ENCODE data around the gene CYB561D1. TPM values are rescaled to one million over a fixed set of nuclear protein-coding genes. Genes with fewer than 3 reads are reported as not detected.

Gene CYB561D1
- total RNA-seq, 2 donors from 2014 or later, result 4.8 to 6.5 TPM

- no peak overlapping the region for H3K4me3 Mint-ChIP-seq
- H3K36me3 Mint-ChIP-seq (ENCODE audit: low read depth), result no peaks in the 10 kb centered on the region
- peak; percentile 55 for DNase-seq
- no peaks in the 10 kb centered on the region for H3K9me3 Mint-ChIP-seq
- no peaks in the 10 kb centered on the region for H3K36me3 ChIP-seq (ENCODE audit: control insufficient read depth, insufficient read depth, low read length)
- no peak for TF ChIP-seq CTCF (conservative IDR thresholded peaks at IDR 0.05)
- H3K27me3 ChIP-seq (ENCODE audit: control insufficient read depth, insufficient read depth, low read length, poor library complexity, severe bottlenecking), result peaks cover 11% of the 10 kb centered on the region
- no peaks in the 10 kb centered on the region for H3K9me3 ChIP-seq (ENCODE audit: control insufficient read depth, low read length)
- H3K9ac ChIP-seq (ENCODE audit: extremely low read depth, low read length, poor library complexity, severe bottlenecking), result no peak overlapping the region
- no peak overlapping the region for H3K4me3 ChIP-seq (ENCODE audit: low read length)
- H3K27ac ChIP-seq (ENCODE audit: low read depth, low read length), result no peak overlapping the region
- no peak overlapping the region for H3K27ac Mint-ChIP-seq
- WGBS, 2 experiments (ENCODE audit: insufficient coverage in 1 of 2, insufficient read length in 1 of 2), result 89 to 97% methylated on average over 5 to 9 of the region's 9 CpGs
- H3K4me1 Mint-ChIP-seq, result peaks cover 4% of the 10 kb centered on the region
- peaks cover under 1% of the 10 kb centered on the region for H3K4me1 ChIP-seq (ENCODE audit: control insufficient read depth, insufficient read depth, low read length)
- H3K27me3 Mint-ChIP-seq (ENCODE audit: insufficient read depth), result peaks cover 3% of the 10 kb centered on the region
Observed at GRCh38 chr1:109537450-109538178, 43.7 kb downstream of the CYB561D1 start.

DNA sequence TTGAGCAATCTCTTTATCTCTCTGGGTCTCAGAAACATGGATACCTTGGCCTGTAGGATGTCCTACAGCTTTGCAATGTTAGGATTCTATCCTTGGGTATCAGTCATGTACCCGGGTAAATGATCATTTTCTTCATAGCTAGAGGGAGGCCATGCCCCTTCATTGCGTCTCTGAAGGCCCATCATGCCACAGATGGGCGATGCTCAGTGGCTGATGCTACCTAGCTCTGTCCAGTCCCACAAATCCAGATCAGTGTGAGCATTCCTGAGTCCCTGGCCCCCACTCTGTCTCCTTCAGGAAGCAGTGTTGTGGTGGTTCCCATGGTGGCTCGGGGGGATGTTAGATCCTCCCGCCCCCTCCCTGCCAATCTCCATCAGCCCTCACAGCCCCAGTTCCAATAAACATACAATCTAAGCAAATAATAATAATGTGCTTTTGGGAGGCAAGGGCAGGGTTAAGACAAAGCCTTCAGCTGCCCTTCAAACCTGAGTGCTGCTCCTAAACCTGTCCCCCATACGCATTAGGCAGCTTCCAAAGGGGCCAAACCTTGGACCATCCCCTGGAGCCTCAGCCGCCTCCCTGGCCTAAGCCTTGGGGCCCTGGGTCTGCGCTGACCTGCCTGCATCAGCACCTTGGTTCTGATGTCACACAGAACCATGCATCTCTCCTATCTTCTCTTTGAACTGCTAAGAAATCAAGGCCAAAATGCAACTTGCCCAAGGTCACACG is 45.1 kb downstream of the CYB561D1 start:
- Mint-ChIP-seq H3K9me3 (no peaks in the 10 kb centered on the region), H3K27ac (no peak overlapping the region)

GRCh38 chr1:109539676-109540075 is 45.8 kb downstream of the CYB561D1 start, which contains the start of gene GPR61:
TSS of gene GPR61 (plus strand) at chr1:109539872. CDS start at chr1:109543023, 3,151 bp downstream.
- 28 to 50% methylated on average over 5 to 7 of the region's 7 CpGs for WGBS, 2 experiments (ENCODE audit: insufficient coverage in 1 of 2, insufficient read length in 1 of 2)
- no peaks in the 10 kb centered on the region for H3K4me1 ChIP-seq (ENCODE audit: control insufficient read depth, insufficient read depth, low read length)
- TF ChIP-seq CTCF (conservative IDR thresholded peaks at IDR 0.05), result no peak
- no peak within 1 kb of the TSS for H3K27ac ChIP-seq (ENCODE audit: low read depth, low read length)
- H3K4me3 Mint-ChIP-seq, result no peak within 1 kb of the TSS
- H3K27ac Mint-ChIP-seq, result peak within 1 kb of the TSS; percentile 80
- no peak within 1 kb of the TSS for H3K9ac ChIP-seq (ENCODE audit: extremely low read depth, low read length, poor library complexity, severe bottlenecking)
- no peaks in the 10 kb centered on the region for H3K9me3 Mint-ChIP-seq
- no peaks in the 10 kb centered on the region for H3K36me3 ChIP-seq (ENCODE audit: control insufficient read depth, insufficient read depth, low read length)
- no peak within 1 kb of the TSS for H3K4me3 ChIP-seq (ENCODE audit: low read length)
- peak; percentile 64 for DNase-seq
- peaks cover 2% of the 10 kb centered on the region for H3K4me1 Mint-ChIP-seq
- H3K27me3 ChIP-seq (ENCODE audit: control insufficient read depth, insufficient read depth, low read length, poor library complexity, severe bottlenecking), result peaks cover 11% of the 10 kb centered on the region
- no peaks in the 10 kb centered on the region for H3K36me3 Mint-ChIP-seq (ENCODE audit: low read depth)
- peaks cover 3% of the 10 kb centered on the region for H3K27me3 Mint-ChIP-seq (ENCODE audit: insufficient read depth)
- H3K9me3 ChIP-seq (ENCODE audit: control insufficient read depth, low read length), result no peaks in the 10 kb centered on the region

More for the DNA sequence above, 45.1 kb downstream of the CYB561D1 start:
- Histone ChIP-seq H3K4me1 (ENCODE audit: control insufficient read depth, insufficient read depth, low read length) (no peaks in the 10 kb centered on the region), H3K9me3 (ENCODE audit: control insufficient read depth, low read length) (no peaks in the 10 kb centered on the region), H3K36me3 (ENCODE audit: control insufficient read depth, insufficient read depth, low read length) (no peaks in the 10 kb centered on the region), H3K4me3 (ENCODE audit: low read length) (no peak overlapping the region), H3K27ac (ENCODE audit: low read depth, low read length) (no peak overlapping the region), H3K9ac (ENCODE audit: extremely low read depth, low read length, poor library complexity, severe bottlenecking) (no peak overlapping the region), H3K27me3 (ENCODE audit: control insufficient read depth, insufficient read depth, low read length, poor library complexity, severe bottlenecking) (peaks cover 11% of the 10 kb centered on the region)
- H3K4me3 Mint-ChIP-seq, result no peak overlapping the region
- DNase-seq, result no peak
- H3K36me3 Mint-ChIP-seq (ENCODE audit: low read depth), result no peaks in the 10 kb centered on the region
- WGBS, 2 experiments (ENCODE audit: insufficient coverage in 1 of 2, insufficient read length in 1 of 2), result 87 to 98% methylated on average over 7 to 9 of the region's 9 CpGs
- H3K27me3 Mint-ChIP-seq (ENCODE audit: insufficient read depth), result peaks cover 3% of the 10 kb centered on the region
- peaks cover 2% of the 10 kb centered on the region for H3K4me1 Mint-ChIP-seq
- TF ChIP-seq CTCF (conservative IDR thresholded peaks at IDR 0.05), result no peak
